HG02884 (cell line): Measurements from ENCODE around the gene TBC1D2B.
"Not testable (repeated sequence)": the region's sequence is repeated elsewhere in the genome, so short reads cannot be mapped to it uniquely, and the experiment has no call there.

ENCODE experiments used
- ATAC-seq: cut with Tn5 transposase; IDR thresholded peaks from one replicate; pipeline ENCODE4 v1.9.1; 2021; ENCODE audit warnings: mild to moderate bottlenecking, moderate library complexity; ENCODE audit not compliant: unreplicated experiment

The TBC1D2B gene

DNA sequence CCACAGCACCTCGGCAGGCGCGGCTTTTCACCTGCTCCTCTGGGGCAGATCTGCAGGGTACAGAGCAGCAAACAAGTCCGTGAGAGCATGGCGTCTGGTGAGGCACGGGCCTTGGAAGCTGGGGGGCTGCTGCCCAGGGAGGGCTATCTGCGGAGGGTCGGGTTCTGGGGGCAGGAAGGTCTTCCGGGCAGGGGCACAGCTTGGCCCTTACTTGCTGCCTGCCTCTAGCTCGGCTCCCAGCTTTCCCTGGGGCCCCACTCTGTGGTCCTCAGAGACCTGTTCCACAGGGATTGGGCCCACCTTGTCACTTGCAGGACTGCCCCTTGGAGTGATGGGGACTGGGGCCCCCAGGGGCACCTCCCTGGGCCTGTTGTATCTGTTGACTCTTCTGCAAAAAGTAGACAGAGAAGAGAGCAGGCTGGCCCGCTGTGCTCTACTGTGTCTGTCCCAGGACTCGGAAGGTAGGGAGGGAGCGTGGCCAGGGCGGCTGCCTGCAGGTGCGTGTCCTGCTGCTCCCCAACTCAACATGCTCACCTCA lies 84.1 kb downstream of the TBC1D2B start:
- ATAC-seq: no peak

- ATAC-seq: no peak
Observed at GRCh38 chr15:77992356-77993222, 84.9 kb downstream of the TBC1D2B start.

DNA sequence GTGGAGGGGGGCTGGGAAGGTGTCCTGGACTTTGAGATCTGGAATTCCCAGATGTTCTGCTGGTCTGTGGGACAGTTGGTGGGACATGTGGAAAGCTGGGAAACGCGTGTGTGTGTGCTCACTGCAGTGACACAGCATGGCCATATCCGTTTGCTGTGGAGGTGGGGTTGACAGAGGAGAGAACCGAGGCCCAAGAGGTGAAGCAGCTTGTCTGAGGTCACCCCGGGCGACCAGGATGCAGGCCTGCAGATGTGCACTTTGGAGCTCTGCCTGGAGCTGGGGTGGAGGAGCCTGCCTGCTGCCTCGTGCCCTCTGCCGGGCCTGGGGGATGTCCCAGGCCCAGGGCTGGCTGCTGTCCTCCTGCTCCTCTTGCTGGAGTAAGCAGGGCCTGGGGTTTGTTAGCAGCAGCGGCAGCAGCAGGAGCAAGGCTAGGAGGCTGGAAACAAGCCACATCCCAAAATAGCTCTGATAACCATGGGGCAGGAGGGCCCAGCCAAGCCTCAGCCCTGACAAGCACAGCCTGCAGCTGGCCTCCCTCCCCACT lies 85.8 kb downstream of the TBC1D2B start:
- ATAC-seq: not testable (repeated sequence)

DNA sequence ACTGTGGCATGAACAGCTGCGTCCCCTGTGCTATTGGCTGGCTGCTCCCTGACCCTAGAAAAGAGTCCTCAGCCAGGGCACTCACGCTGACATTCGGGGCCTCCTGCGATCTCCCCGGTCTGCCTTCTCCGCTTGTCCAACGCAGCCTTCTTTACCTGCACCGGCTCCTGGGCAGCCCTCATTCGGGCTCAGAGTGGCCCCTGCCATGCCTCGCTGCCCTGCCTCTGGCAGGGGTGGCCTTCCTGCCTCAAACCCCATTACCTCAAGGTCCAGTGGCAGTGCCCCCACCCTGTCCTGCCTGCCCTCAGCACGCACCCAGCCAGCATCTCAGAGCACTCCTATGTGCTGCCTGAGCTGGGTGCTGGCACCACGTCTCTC lies 86.5 kb downstream of the TBC1D2B start:
- ATAC-seq: no peak

- no peak for ATAC-seq
Observed at GRCh38 chr15:77989296-77990143, 88.0 kb downstream of the TBC1D2B start.

DNA sequence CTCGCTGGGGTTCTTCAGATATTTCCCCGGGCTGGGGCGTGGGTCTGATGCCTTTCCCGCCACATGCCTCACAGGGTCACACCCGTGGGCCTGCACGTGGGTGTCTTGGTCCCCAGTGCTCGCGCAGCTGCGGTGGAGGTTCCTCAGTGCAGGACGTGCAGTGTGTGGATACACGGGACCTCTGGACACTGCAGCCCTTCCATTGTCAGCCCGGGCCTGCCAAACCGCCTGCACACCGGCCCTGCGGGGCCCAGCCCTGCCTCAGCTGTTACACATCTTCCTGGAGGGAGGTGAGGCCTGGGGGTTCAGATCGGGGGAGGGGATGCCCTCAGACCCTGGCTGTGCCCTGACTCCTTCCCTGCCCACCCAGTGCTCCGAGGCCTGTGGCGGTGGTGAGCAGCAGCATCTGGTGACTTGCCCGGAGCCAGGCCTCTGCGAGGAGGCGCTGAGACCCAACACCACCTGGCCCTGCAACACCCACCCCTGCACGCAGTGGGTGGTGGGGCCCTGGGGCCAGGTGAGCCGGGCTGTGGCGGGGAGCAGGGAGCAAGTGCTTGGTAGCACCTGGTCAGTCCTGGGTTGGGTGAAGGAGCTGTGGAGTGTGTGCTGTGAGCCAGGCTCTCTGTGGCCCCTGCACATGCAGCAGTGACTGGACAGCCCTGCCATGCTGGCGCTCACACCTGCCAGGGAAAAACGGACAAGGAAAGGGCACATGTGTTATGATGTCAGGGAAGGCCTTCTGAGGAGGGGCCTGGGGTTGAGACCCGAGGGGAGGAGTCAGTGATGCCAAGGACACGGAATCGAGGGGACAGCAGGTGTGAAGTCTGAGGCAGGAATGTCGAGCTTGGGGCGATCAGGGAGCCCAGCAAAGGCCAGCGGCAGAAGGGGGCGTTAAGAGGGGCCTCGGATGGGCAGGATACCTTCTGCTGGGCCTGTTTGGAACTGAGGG lies 88.9 kb downstream of the TBC1D2B start:
- ATAC-seq: no peak

GRCh38 chr15:77987765-77988136 lies 89.8 kb downstream of the TBC1D2B start:
- not testable (repeated sequence) for ATAC-seq

GRCh38 chr15:77986891-77987764 lies 90.4 kb downstream of the TBC1D2B start:
- no peak for ATAC-seq

DNA sequence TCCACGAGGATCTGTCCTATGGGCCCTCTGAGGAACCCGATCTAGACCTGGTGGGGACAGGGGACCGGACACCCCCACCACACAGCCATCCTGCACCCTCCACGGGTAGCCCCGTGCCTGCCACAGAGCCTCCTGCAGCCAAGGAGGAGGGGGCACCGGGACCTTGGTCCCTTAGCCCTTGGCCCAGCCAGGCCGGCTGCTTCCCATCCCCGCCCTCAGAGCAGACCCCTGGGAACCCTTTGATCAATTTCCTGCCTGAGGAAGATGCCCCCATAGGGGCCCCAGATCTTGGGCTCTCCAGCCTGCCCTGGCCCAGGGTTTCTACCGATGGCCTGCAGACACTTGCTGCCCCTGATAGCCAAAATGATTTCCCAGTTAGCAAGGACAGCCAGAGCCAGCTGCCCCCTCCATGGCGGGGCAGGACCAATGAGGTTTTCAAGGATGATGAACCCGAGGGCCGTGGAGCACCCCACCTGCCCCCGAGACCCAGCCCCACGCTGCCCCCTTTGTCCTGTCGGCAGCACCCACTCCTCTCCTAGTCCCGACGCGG lies 91.5 kb downstream of the TBC1D2B start:
- no peak for ATAC-seq

- ATAC-seq: no peak
Observed at GRCh38 chr15:77985031-77985930, 92.2 kb downstream of the TBC1D2B start.

DNA sequence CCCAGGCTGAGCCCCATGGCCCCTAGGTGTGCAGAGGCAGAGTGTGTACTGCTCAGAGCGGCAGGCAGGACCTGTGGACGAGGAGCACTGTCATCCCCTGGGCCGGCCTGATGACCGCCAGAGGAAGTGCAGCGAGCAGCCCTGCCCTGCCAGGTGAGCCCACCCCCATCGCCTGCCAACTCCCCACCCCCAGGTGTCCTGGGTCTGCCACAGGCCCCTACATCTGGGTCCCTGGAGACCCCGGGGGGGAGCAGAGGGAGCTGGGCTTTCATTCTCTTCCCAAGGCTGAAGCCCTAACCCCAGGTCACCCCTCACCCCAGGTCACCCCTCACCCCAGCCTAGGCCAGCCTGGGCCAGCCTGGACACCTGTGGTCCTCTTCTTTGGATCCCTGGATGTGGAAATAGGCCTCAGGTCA lies 93.1 kb downstream of the TBC1D2B start:
- ATAC-seq: no peak

DNA sequence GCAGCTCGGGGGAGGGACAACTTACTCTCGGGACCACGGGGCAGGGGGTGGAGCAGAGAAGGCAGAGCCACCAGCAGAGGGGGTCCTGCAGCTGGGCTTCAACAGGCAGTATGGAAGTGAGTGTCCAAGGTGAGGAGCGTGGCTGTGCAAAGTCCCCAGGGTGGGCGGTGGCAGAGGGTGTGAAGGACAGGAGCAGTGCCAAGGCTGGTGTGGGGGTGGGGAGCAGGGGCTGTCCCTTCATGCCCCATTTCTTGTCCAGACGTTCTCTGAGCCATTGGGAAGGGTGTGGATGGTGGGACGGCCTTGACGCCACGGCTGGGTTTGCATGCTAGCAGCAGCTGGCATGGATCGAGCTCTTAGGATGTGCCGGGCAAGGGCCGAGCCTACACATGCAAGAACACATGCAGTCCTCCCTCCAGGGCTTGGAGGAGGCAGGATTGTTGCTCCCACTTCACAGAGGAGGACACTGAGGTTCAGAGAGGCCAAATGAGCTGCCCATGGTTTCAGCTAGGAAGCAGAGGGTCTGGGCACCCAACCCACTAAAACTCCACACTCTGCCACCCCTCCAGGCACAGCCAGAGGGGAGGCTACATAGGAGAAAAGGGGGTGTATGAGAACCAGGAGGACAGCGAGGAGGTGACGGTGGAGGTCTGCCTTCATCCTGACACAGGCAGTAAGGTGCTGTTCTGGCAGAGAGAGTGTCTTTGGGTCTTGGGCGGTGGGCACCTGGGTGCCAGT lies 93.6 kb downstream of the TBC1D2B start:
- no peak for ATAC-seq

DNA sequence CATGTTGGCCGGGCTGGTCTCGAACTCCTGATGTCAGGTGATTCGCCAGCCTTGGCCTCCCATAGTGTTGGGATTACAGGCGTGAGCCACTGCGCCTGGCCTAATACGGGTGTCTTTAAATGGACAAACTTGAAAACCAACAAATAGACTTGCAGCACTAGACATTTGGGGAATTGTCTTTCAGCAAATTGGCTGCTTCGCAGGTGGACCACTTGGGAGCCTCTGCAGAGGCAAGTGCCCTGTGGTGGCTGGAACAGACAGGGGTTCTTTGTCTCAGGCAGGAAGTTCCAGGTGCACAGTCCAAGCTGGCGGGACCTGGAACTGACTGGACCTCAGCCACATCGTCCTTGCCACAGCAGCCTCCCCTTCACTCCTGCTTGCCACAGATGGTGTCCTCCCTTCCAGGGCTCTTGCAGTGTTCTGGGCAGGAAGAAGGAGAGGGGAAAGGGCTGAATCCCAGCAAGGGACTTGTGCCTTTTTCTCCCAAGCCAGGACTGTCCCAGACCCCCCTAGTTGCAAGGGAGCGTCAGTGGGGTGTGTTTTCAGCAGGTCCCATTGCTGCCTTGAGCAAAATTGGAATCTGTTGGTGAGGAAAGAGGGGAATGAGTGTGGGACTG lies 94.3 kb downstream of the TBC1D2B start:
- ATAC-seq: no peak

DNA sequence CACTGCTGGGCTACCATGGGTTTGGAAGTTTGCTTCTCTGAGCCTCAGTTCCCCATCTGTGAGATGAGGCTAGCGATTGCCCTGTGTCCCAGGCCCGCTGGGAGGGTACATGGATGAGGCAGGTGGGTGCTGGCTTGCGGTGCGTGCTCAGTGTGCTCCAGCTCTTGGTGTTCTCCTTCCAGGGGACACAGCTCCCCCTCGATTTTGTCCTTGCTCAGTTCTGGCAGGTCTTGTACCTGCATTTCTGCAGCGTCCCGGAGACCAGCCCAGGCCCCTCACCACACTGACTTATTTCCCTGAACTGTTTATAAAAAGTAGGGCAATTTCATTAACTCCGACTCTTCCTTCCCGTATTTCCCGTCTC lies 95.4 kb downstream of the TBC1D2B start:
- no peak for ATAC-seq

DNA sequence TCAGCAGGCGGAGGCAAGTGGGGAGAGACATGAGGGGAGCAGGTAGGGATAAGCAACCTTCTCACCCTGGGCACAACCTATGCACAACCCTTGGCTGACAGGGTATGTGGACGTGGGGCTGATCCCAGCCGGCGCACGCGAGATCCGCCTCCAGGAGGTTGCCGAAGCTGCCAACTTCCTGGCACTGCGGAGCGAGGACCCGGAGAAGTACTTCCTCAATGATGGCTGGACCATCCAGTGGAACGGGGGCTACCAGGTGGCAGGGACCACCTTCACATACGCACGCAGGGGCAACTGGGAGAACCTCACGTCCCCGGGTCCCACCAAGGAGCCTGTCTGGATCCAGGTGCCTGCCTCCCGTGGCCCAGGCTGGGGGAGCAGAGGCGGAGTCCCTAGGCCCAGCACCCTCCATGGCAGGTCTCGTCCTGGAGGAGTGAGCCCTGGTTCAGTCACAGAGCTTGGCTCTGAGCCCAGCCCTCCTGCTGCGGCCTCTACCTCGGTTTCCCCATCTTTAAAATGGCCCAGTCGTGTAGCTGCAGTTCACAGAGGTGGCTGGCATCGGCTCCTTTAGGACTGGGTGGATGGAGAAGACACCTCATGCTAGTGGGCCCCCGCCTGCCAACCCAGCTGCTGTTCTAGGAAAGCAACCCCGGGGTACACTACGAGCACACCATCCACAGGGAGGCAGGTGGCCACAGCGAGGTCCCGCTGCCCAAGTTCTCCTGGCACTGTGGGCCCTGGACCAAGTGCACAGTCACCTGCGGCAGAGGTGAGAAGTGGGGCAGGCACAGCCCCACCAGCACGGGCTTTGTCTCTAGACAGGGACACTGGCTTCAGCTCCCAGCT lies 96.0 kb downstream of the TBC1D2B start:
- no peak for ATAC-seq

GRCh38 chr15:77980674-77981073 lies 96.8 kb downstream of the TBC1D2B start:
- not testable (repeated sequence) for ATAC-seq
